ENCODE data around the gene CCNJ. TPM values are rescaled to one million over a fixed set of nuclear protein-coding genes. Genes with fewer than 3 reads are reported as not detected.

Gene CCNJ
- total RNA-seq, 3 donors from 2014 or later, result 3.8 to 7.2 (median 3.9) TPM

- no peak overlapping the region for H3K27ac ChIP-seq
- no peak for DNase-seq (ENCODE audit: low spot score in 2 of 2)
- no peak overlapping the region for H3K4me3 ChIP-seq
- H3K4me1 ChIP-seq, result no peaks in the 10 kb centered on the region
- intact Hi-C loops (cut with DNase I; ENCODE audit: low total_unique reads), result no loop called here
- H3K36me3 ChIP-seq, result no peaks in the 10 kb centered on the region
- no peaks in the 10 kb centered on the region for H3K9me3 ChIP-seq
- no peaks in the 10 kb centered on the region for H3K27me3 ChIP-seq
- no peak for TF ChIP-seq POLR2A (IDR thresholded peaks at IDR 0.05)
- no peak for TF ChIP-seq POLR2AphosphoS5 (IDR thresholded peaks at IDR 0.05)
- TF ChIP-seq CTCF (IDR thresholded peaks at IDR 0.05), result no peak
Measured at GRCh38 chr10:96061232-96061631, 17.8 kb downstream of the CCNJ start.

- Histone ChIP-seq H3K27me3 (no peaks in the 10 kb centered on the region), H3K27ac (no peak overlapping the region)
- TF ChIP-seq POLR2AphosphoS5 (IDR thresholded peaks at IDR 0.05), result no peak
- TF ChIP-seq CTCF (IDR thresholded peaks at IDR 0.05), result no peak
Measured at GRCh38 chr10:96072674-96073073, 29.3 kb downstream of the CCNJ start.

GRCh38 chr10:96073722-96074121 is 30.3 kb downstream of the CCNJ start:
- no peaks in the 10 kb centered on the region for H3K27me3 ChIP-seq
- DNase-seq (ENCODE audit: low spot score in 2 of 2), result no peak
- no peaks in the 10 kb centered on the region for H3K4me1 ChIP-seq
- no peaks in the 10 kb centered on the region for H3K9me3 ChIP-seq
- TF ChIP-seq CTCF (IDR thresholded peaks at IDR 0.05) (no peak), POLR2A (IDR thresholded peaks at IDR 0.05) (no peak), POLR2AphosphoS5 (IDR thresholded peaks at IDR 0.05) (no peak)
- intact Hi-C loops (cut with DNase I; ENCODE audit: low total_unique reads), result no loop called here
- no peak overlapping the region for H3K27ac ChIP-seq
- H3K4me3 ChIP-seq, result no peak overlapping the region
- no peaks in the 10 kb centered on the region for H3K36me3 ChIP-seq

More at GRCh38 chr10:96072674-96073073, 29.3 kb downstream of the CCNJ start:
- intact Hi-C loops (cut with DNase I; ENCODE audit: low total_unique reads), result no loop called here
- H3K4me1 ChIP-seq, result no peaks in the 10 kb centered on the region
- no peak overlapping the region for H3K4me3 ChIP-seq
- no peaks in the 10 kb centered on the region for H3K9me3 ChIP-seq
- no peaks in the 10 kb centered on the region for H3K36me3 ChIP-seq
- no peak for DNase-seq (ENCODE audit: low spot score in 2 of 2)

GRCh38 chr10:96074776-96075175 is 31.4 kb downstream of the CCNJ start:
- Histone ChIP-seq H3K27me3 (no peaks in the 10 kb centered on the region), H3K4me1 (no peaks in the 10 kb centered on the region), H3K36me3 (no peaks in the 10 kb centered on the region), H3K27ac (no peak overlapping the region), H3K9me3 (no peaks in the 10 kb centered on the region), H3K4me3 (no peak overlapping the region)
- TF ChIP-seq POLR2AphosphoS5 (IDR thresholded peaks at IDR 0.05) (no peak), CTCF (IDR thresholded peaks at IDR 0.05) (no peak), POLR2A (IDR thresholded peaks at IDR 0.05) (no peak)
- no peak for DNase-seq (ENCODE audit: low spot score in 2 of 2)
- intact Hi-C loops (cut with DNase I; ENCODE audit: low total_unique reads), result no loop called here

GRCh38 chr10:96075977-96076376 is 32.6 kb downstream of the CCNJ start:
- H3K27me3 ChIP-seq, result no peaks in the 10 kb centered on the region
- DNase-seq (ENCODE audit: low spot score in 2 of 2), result no peak
- H3K9me3 ChIP-seq, result no peaks in the 10 kb centered on the region
- no peak overlapping the region for H3K27ac ChIP-seq
- no peaks in the 10 kb centered on the region for H3K36me3 ChIP-seq
- TF ChIP-seq POLR2A (IDR thresholded peaks at IDR 0.05) (no peak), POLR2AphosphoS5 (IDR thresholded peaks at IDR 0.05) (no peak)
- H3K4me1 ChIP-seq, result no peaks in the 10 kb centered on the region
- intact Hi-C loops (cut with DNase I; ENCODE audit: low total_unique reads), result no loop called here
- H3K4me3 ChIP-seq, result no peak overlapping the region

GRCh38 chr10:96077156-96077555 is 33.8 kb downstream of the CCNJ start:
- no peak for DNase-seq (ENCODE audit: low spot score in 2 of 2)

More at GRCh38 chr10:96077156-96077555, 33.8 kb downstream of the CCNJ start:
- Histone ChIP-seq H3K9me3 (no peaks in the 10 kb centered on the region), H3K27me3 (no peaks in the 10 kb centered on the region), H3K4me3 (no peak overlapping the region), H3K36me3 (no peaks in the 10 kb centered on the region), H3K4me1 (no peaks in the 10 kb centered on the region), H3K27ac (no peak overlapping the region)
- TF ChIP-seq POLR2A (IDR thresholded peaks at IDR 0.05), result no peak
- no peak for TF ChIP-seq POLR2AphosphoS5 (IDR thresholded peaks at IDR 0.05)
- TF ChIP-seq CTCF (IDR thresholded peaks at IDR 0.05), result no peak
- intact Hi-C loops (cut with DNase I; ENCODE audit: low total_unique reads), result no loop called here
